HepG2 (cell line): ENCODE results near the gene C5AR2. TPM values are rescaled to one million over a fixed set of nuclear protein-coding genes. Genes with fewer than 3 reads are reported as not detected.

Source experiments
- ATRX ChIP-seq: sonication (generic); formaldehyde crosslinking; IDR thresholded peaks from 2 replicates; pipeline ENCODE4 v1.4.0; 2020; ENCODE audit warnings: missing genetic modification reagents, borderline replicate concordance
- EED ChIP-seq: sonication (generic); formaldehyde crosslinking; IDR thresholded peaks from 2 replicates; pipeline ENCODE4 v1.5.0; 2020; ENCODE audit warnings: mild to moderate bottlenecking, missing genetic modification reagents
- NONO ChIP-seq, 2 experiments: fragments of 450-650 bp in 1 of 2; sonication (generic) in 1 of 2; formaldehyde crosslinking in 1 of 2; IDR thresholded peaks in 1 of 2; conservative IDR thresholded peaks in 1 of 2; 2 replicates each; pipeline versions ENCODE4 v1.6.1 to v1.8.0; 2017 to 2022; ENCODE audit warnings: mild to moderate bottlenecking in 1 of 2, missing genetic modification reagents in 1 of 2, moderate library complexity in 1 of 2
- RNF2 ChIP-seq: fragments of 450-650 bp; conservative IDR thresholded peaks from 2 replicates; pipeline ENCODE4 v1.6.1; 2016; ENCODE audit warnings: low read depth
- SOX5 ChIP-seq: IDR thresholded peaks from 2 replicates; pipeline ENCODE4 v1.6.1; 2016; ENCODE audit warnings: borderline replicate concordance
- TARDBP ChIP-seq: sonication (generic); formaldehyde crosslinking; IDR thresholded peaks from 2 replicates; pipeline ENCODE4 v1.8.0; 2022; ENCODE audit warnings: mild to moderate bottlenecking, missing genetic modification reagents
- TSC22D2 ChIP-seq: sonication (generic); formaldehyde crosslinking; IDR thresholded peaks from 2 replicates; pipeline ENCODE4 v1.5.1; 2020; ENCODE audit warnings: missing genetic modification reagents, mild to moderate bottlenecking, borderline replicate concordance
- ZMYM2 ChIP-seq: sonication (generic); formaldehyde crosslinking; IDR thresholded peaks from 2 replicates; pipeline ENCODE4 v1.8.0; 2022; ENCODE audit warnings: mild to moderate bottlenecking, missing genetic modification reagents
- ZMYM3 ChIP-seq: sonication (generic); formaldehyde crosslinking; IDR thresholded peaks from 2 replicates; pipeline ENCODE4 v1.5.1; 2020; ENCODE audit warnings: mild to moderate bottlenecking, missing genetic modification reagents
- ZNF101 ChIP-seq: sonication (generic); formaldehyde crosslinking; IDR thresholded peaks from 2 replicates; pipeline ENCODE4 v1.4.0; 2020; ENCODE audit warnings: mild to moderate bottlenecking, low read depth, missing genetic modification reagents, borderline replicate concordance
- ZNF335 ChIP-seq: sonication (generic); formaldehyde crosslinking; IDR thresholded peaks from 2 replicates; pipeline ENCODE4 v1.4.0; 2020; ENCODE audit warnings: missing genetic modification reagents
- ZNF430 ChIP-seq: sonication (generic); formaldehyde crosslinking; IDR thresholded peaks from 2 replicates; pipeline ENCODE4 v1.9.0; 2021; ENCODE audit warnings: mild to moderate bottlenecking, missing genetic modification reagents
- ZNF484 ChIP-seq: sonication (generic); formaldehyde crosslinking; IDR thresholded peaks from 2 replicates; pipeline ENCODE4 v1.5.1; 2020; ENCODE audit warnings: mild to moderate bottlenecking, low read depth, missing genetic modification reagents, borderline replicate concordance
- ZNF616 ChIP-seq: sonication (generic); formaldehyde crosslinking; IDR thresholded peaks from 2 replicates; pipeline ENCODE4 v1.5.0; 2020; ENCODE audit warnings: low read depth, mild to moderate bottlenecking, missing genetic modification reagents
- ZNF83 ChIP-seq: sonication (generic); formaldehyde crosslinking; IDR thresholded peaks from 2 replicates; pipeline ENCODE4 v1.4.0; 2020; ENCODE audit warnings: missing genetic modification reagents, mild to moderate bottlenecking, borderline replicate concordance
- ZSCAN30 ChIP-seq: sonication (generic); formaldehyde crosslinking; IDR thresholded peaks from 2 replicates; pipeline ENCODE4 v1.5.0; 2020; ENCODE audit warnings: mild to moderate bottlenecking, missing genetic modification reagents
- polyA plus RNA-seq, 8 experiments: library from polyadenylated mRNA; depleted of rRNA in 3 of 8; stranded (reverse) in 7 of 8; unstranded in 1 of 8; fragments of >200 nt; fragmentation: Illumina TruSeq in 4 of 8; extraction: Trizol in 4 of 8; gene quantifications; 2 replicates each; pipeline versions ENCODE4 v1.2.1 to v1.2.3, GENCODE V29; 2011 to 2016; ENCODE audit warnings: low read depth in 4 of 8, missing spikeins in 1 of 8, mixed read lengths in 1 of 8; ENCODE audit not compliant: insufficient read depth in 1 of 8
- total RNA-seq, 5 experiments: library from RNA; depleted of rRNA; stranded (reverse); fragments of >200 nt; fragmentation: Illumina TruSeq; extraction: Trizol; gene quantifications; 2 replicates each; pipeline ENCODE4 v1.2.3, GENCODE V29; 2016; ENCODE audit warnings: low read depth in 1 of 5
- TF ChIP-seq, protein P1 (sequence below): sonication (generic); formaldehyde crosslinking; IDR thresholded peaks from 2 replicates; pipeline ENCODE4 v1.4.0; 2020; ENCODE audit warnings: missing genetic modification reagents
- TF ChIP-seq, protein P2 (sequence below): sonication (generic); formaldehyde crosslinking; conservative IDR thresholded peaks from 2 replicates; pipeline ENCODE4 v1.4.0; 2020; ENCODE audit warnings: missing genetic modification reagents
- TF ChIP-seq, protein P3 (sequence below): IDR thresholded peaks from 2 replicates; pipeline ENCODE4 v1.6.1; 2016; ENCODE audit warnings: low read depth, borderline replicate concordance
- TF ChIP-seq, protein P4 (sequence below): sonication (generic); formaldehyde crosslinking; IDR thresholded peaks from 2 replicates; pipeline ENCODE4 v1.4.0; 2020; ENCODE audit warnings: missing genetic modification reagents
- TF ChIP-seq, protein P5 (sequence below): sonication (generic); formaldehyde crosslinking; IDR thresholded peaks from 2 replicates; pipeline ENCODE4 v1.4.0; 2020; ENCODE audit warnings: missing genetic modification reagents

C5AR2 gene
- total and polyA plus RNA-seq, 2 of the 13 experiments (the other 11 are each of a cell fraction or from before 2014, with no cell fraction given): 0.09 to 0.24 TPM

DNA sequence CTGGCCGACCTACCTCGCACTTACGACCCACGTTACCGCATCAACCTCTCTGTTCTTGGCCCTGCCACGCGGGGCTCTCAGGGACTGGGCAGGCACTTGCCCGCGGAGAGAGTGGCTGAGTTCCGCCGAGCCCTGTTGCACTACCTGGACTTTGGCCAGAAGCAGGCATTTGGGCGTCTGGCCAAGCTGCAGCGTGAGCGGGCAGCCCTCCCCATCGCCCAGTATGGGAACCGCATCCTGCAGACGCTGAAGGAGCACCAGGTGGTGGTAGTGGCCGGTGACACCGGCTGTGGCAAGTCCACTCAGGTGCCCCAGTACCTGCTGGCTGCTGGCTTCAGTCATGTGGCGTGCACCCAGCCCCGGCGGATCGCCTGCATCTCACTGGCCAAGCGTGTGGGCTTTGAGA is 21.3 kb downstream of the C5AR2 start (continued):
- no peak for TF ChIP-seq ZNF335 (CRISPR knock-in tag)
- no peak; the same call in 1 of the 2 replicates for TF ChIP-seq SOX5 (CRISPR knock-in tag)
- TF ChIP-seq, protein P1, sequence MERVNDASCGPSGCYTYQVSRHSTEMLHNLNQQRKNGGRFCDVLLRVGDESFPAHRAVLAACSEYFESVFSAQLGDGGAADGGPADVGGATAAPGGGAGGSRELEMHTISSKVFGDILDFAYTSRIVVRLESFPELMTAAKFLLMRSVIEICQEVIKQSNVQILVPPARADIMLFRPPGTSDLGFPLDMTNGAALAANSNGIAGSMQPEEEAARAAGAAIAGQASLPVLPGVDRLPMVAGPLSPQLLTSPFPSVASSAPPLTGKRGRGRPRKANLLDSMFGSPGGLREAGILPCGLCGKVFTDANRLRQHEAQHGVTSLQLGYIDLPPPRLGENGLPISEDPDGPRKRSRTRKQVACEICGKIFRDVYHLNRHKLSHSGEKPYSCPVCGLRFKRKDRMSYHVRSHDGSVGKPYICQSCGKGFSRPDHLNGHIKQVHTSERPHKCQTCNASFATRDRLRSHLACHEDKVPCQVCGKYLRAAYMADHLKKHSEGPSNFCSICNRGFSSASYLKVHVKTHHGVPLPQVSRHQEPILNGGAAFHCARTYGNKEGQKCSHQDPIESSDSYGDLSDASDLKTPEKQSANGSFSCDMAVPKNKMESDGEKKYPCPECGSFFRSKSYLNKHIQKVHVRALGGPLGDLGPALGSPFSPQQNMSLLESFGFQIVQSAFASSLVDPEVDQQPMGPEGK (CRISPR knock-in tag): peak; percentile 84
- TF ChIP-seq, protein P2, sequence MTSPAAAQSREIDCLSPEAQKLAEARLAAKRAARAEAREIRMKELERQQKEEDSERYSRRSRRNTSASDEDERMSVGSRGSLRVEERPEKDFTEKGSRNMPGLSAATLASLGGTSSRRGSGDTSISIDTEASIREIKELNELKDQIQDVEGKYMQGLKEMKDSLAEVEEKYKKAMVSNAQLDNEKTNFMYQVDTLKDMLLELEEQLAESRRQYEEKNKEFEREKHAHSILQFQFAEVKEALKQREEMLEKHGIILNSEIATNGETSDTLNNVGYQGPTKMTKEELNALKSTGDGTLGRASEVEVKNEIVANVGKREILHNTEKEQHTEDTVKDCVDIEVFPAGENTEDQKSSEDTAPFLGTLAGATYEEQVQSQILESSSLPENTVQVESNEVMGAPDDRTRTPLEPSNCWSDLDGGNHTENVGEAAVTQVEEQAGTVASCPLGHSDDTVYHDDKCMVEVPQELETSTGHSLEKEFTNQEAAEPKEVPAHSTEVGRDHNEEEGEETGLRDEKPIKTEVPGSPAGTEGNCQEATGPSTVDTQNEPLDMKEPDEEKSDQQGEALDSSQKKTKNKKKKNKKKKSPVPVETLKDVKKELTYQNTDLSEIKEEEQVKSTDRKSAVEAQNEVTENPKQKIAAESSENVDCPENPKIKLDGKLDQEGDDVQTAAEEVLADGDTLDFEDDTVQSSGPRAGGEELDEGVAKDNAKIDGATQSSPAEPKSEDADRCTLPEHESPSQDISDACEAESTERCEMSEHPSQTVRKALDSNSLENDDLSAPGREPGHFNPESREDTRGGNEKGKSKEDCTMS (CRISPR knock-in tag): no peak
- no peak for TF ChIP-seq TSC22D2 (CRISPR knock-in tag)
- no peak for TF ChIP-seq ZNF484 (CRISPR knock-in tag)
- TF ChIP-seq, protein P3, sequence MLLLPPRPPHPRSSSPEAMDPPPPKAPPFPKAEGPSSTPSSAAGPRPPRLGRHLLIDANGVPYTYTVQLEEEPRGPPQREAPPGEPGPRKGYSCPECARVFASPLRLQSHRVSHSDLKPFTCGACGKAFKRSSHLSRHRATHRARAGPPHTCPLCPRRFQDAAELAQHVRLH (CRISPR knock-in tag): no peak
- no peak for TF ChIP-seq ATRX (CRISPR knock-in tag)
- no peak for TF ChIP-seq EED (CRISPR knock-in tag)
- TF ChIP-seq ZNF83 (CRISPR knock-in tag): no peak
- TF ChIP-seq RNF2: no peak
- no peak for TF ChIP-seq ZSCAN30 (CRISPR knock-in tag)
- peak; percentile 61; the same call in 1 of the 2 replicates for TF ChIP-seq ZNF430 (CRISPR knock-in tag)
- 0 out of 2 replicates have a peak, but pooled peaks have one; percentile 50 for TF ChIP-seq TARDBP (CRISPR knock-in tag)
- TF ChIP-seq ZMYM3: peak; percentile 81; the same call in 1 of the 2 replicates
- TF ChIP-seq ZNF101 (CRISPR knock-in tag): no peak
- no peak for TF ChIP-seq ZNF616 (CRISPR knock-in tag)
- 0 out of 2 replicates have a peak, but pooled peaks have one; percentile 36 for TF ChIP-seq ZMYM2
- TF ChIP-seq NONO (IDR thresholded peaks at IDR 0.05): no peak
- TF ChIP-seq NONO (CRISPR knock-in tag; conservative IDR thresholded peaks at IDR 0.05): peak; percentile 89
- TF ChIP-seq, protein P4, sequence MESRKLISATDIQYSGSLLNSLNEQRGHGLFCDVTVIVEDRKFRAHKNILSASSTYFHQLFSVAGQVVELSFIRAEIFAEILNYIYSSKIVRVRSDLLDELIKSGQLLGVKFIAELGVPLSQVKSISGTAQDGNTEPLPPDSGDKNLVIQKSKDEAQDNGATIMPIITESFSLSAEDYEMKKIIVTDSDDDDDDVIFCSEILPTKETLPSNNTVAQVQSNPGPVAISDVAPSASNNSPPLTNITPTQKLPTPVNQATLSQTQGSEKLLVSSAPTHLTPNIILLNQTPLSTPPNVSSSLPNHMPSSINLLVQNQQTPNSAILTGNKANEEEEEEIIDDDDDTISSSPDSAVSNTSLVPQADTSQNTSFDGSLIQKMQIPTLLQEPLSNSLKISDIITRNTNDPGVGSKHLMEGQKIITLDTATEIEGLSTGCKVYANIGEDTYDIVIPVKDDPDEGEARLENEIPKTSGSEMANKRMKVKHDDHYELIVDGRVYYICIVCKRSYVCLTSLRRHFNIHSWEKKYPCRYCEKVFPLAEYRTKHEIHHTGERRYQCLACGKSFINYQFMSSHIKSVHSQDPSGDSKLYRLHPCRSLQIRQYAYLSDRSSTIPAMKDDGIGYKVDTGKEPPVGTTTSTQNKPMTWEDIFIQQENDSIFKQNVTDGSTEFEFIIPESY (CRISPR knock-in tag): peak; percentile 95
- TF ChIP-seq, protein P5, sequence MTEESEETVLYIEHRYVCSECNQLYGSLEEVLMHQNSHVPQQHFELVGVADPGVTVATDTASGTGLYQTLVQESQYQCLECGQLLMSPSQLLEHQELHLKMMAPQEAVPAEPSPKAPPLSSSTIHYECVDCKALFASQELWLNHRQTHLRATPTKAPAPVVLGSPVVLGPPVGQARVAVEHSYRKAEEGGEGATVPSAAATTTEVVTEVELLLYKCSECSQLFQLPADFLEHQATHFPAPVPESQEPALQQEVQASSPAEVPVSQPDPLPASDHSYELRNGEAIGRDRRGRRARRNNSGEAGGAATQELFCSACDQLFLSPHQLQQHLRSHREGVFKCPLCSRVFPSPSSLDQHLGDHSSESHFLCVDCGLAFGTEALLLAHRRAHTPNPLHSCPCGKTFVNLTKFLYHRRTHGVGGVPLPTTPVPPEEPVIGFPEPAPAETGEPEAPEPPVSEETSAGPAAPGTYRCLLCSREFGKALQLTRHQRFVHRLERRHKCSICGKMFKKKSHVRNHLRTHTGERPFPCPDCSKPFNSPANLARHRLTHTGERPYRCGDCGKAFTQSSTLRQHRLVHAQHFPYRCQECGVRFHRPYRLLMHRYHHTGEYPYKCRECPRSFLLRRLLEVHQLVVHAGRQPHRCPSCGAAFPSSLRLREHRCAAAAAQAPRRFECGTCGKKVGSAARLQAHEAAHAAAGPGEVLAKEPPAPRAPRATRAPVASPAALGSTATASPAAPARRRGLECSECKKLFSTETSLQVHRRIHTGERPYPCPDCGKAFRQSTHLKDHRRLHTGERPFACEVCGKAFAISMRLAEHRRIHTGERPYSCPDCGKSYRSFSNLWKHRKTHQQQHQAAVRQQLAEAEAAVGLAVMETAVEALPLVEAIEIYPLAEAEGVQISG (CRISPR knock-in tag): peak; percentile 74
